Colonic mucosa (tissue), 4 donors: ENCODE data around the gene SUGCT. TPM values are rescaled to one million over a fixed set of nuclear protein-coding genes. Genes with fewer than 3 reads are reported as not detected.

Experiments used
- DNase-seq: peaks from one replicate; pipeline ENCODE4 v3.0.0-alpha.2; 2020
- H3K27ac ChIP-seq: fragments of 200-600 bp; one replicate; pipeline ENCODE4 v1.8.0; 2021
- H3K27me3 ChIP-seq: fragments of 200-600 bp; one replicate; pipeline ENCODE4 v1.8.0; 2021
- H3K36me3 ChIP-seq: fragments of 200-600 bp; one replicate; pipeline ENCODE4 v1.8.0; 2021
- H3K4me1 ChIP-seq: fragments of 200-600 bp; one replicate; pipeline ENCODE4 v1.8.0; 2021; ENCODE audit warnings: mild to moderate bottlenecking
- H3K4me3 ChIP-seq: fragments of 200-600 bp; one replicate; pipeline ENCODE4 v1.8.0; 2021
- H3K9ac ChIP-seq, 2 donors: one replicate each; pipeline ENCODE4 v1.7.0; 2013; ENCODE audit warnings: control low read depth in 2 of 2, low read depth in 2 of 2, low read length in 2 of 2
- H3K9me3 ChIP-seq: fragments of 200-600 bp; one replicate; pipeline ENCODE4 v1.8.0; 2021
- intact Hi-C: fragments of 100-400 bp; cut with DNase I; formaldehyde crosslinking; loops from one replicate; pipeline ENCODE4 v1.14.1; 2022
- total RNA-seq, 2 donors: library from RNA; stranded (reverse); fragmentation: NEBNext Ultra II Directional in 1 of 2; extraction: Animal tissue kit (Norgen Biotek cat#: 25700) in 1 of 2; gene quantifications; one replicate each; pipeline ENCODE4 v1.2.1, GENCODE V29; 2021
- TF ChIP-seq, protein P1 (sequence below): fragments of 200-600 bp; IDR thresholded peaks from one replicate; pipeline ENCODE4 v1.8.0; 2022; ENCODE audit warnings: antibody characterized with exemption, mild to moderate bottlenecking
- donor health status: healthy.
- donor health status: DM: no; HTN: no; CAD: no.
- donor health status: DM: no; HTN: no; CAD: no.

Gene SUGCT
- total RNA-seq, 2 donors from 2014 or later: 3.6 to 15.1 TPM

DNA sequence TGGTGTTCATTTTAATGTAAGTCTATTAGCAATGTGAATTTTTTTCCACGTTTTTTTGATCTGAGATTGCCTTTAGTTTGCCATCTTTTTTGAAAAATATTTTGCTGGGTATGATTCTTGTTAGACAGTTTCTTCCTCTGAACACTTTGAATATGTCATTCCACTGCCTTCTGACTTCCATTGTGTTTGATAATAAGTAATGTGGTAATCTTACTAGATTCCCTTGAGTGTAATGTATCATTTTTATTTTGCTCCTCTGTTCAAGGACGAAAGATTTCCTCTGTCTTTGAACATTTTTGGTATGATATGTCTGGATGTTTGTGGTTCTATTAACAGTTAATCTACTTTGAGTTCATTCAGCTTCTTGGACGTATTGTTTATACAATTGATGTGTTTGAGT is 371.4 kb downstream of the SUGCT start:
- Histone ChIP-seq H3K36me3 (no peaks in the 10 kb centered on the region), H3K9ac (no peak overlapping the region), H3K4me1 (no peaks in the 10 kb centered on the region), H3K27me3 (no peaks in the 10 kb centered on the region), H3K4me3 (no peak overlapping the region), H3K27ac (no peak overlapping the region), H3K9me3 (no peaks in the 10 kb centered on the region)
- intact Hi-C loops: loop anchor here (10.0 kb wide), 1 partner anchor 129 kb away; no protein-coding TSS in a partner anchor
- TF ChIP-seq, protein P1, sequence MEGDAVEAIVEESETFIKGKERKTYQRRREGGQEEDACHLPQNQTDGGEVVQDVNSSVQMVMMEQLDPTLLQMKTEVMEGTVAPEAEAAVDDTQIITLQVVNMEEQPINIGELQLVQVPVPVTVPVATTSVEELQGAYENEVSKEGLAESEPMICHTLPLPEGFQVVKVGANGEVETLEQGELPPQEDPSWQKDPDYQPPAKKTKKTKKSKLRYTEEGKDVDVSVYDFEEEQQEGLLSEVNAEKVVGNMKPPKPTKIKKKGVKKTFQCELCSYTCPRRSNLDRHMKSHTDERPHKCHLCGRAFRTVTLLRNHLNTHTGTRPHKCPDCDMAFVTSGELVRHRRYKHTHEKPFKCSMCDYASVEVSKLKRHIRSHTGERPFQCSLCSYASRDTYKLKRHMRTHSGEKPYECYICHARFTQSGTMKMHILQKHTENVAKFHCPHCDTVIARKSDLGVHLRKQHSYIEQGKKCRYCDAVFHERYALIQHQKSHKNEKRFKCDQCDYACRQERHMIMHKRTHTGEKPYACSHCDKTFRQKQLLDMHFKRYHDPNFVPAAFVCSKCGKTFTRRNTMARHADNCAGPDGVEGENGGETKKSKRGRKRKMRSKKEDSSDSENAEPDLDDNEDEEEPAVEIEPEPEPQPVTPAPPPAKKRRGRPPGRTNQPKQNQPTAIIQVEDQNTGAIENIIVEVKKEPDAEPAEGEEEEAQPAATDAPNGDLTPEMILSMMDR: no peak
- no peak for DNase-seq

DNA sequence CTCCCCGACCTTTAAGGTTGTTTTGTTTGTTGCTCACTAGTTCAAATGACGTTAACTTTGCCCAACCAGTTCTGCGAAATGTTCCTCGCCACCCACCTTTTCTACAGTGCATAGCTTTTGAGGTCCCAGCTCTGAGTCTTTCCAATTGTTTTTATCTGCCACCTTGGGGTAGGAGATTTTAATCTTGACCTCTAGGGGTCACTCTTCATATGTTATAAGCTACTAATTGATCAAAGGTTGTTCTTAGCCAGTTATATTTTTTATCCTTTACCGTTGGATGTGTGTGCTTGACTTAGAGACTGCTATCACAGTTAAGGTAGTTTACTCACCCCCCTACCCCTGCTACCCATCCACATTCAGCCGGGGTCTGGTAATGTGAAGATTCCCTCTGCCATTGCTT is 372.4 kb downstream of the SUGCT start:
- no peaks in the 10 kb centered on the region for H3K27me3 ChIP-seq
- no peaks in the 10 kb centered on the region for H3K36me3 ChIP-seq
- no peak overlapping the region for H3K4me3 ChIP-seq
- intact Hi-C loops: loop anchor here (10.0 kb wide), 1 partner anchor 128 kb away; no protein-coding TSS in a partner anchor
- no peak for DNase-seq
- no peaks in the 10 kb centered on the region for H3K9me3 ChIP-seq
- no peak overlapping the region for H3K9ac ChIP-seq
- no peak overlapping the region for H3K27ac ChIP-seq
- TF ChIP-seq, protein P1: peak; percentile 41
- no peaks in the 10 kb centered on the region for H3K4me1 ChIP-seq

DNA sequence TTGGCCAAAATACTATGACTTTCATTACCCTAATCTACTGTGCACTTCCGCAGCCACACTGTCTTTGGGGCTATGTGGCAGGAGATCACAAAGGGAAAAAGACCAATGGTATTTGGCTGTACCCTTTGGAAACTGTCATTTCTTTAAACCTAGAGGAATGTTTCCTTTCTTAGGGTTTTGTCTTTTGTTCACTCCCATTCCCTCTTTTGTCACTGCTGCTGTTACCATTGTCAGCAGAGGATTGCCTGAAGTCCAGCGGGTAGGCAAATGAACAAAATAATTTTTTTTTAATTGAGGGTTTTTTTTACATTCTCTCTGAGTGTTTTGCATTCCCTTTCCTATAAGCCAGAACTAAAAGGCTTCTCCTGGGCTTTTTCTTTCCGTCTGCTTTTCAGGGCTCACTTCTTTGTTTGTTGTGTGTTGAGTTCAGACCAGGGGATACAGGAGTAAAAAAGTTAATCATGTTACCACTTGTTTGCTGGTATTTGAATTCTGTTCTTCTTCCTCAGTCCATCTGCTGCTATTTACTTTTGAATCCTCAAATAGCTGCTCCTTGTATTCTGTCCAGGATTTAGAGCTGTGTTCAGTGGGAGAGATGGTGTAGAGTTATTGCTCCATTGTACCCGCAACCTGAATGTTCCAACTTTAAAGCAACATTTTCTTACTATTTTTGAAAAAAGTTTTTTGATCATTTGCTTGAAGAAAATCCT is 374.6 kb downstream of the SUGCT start:
- no peaks in the 10 kb centered on the region for H3K27me3 ChIP-seq
- no peak for DNase-seq
- H3K27ac ChIP-seq: no peak overlapping the region
- no peak overlapping the region for H3K4me3 ChIP-seq
- intact Hi-C loops: loop anchor here (10.0 kb wide), 1 partner anchor 125 kb away; no protein-coding TSS in a partner anchor
- TF ChIP-seq, protein P1: no peak
- H3K9ac ChIP-seq: no peak overlapping the region
- H3K4me1 ChIP-seq: no peaks in the 10 kb centered on the region
- H3K36me3 ChIP-seq: no peaks in the 10 kb centered on the region
- H3K9me3 ChIP-seq: no peaks in the 10 kb centered on the region

DNA sequence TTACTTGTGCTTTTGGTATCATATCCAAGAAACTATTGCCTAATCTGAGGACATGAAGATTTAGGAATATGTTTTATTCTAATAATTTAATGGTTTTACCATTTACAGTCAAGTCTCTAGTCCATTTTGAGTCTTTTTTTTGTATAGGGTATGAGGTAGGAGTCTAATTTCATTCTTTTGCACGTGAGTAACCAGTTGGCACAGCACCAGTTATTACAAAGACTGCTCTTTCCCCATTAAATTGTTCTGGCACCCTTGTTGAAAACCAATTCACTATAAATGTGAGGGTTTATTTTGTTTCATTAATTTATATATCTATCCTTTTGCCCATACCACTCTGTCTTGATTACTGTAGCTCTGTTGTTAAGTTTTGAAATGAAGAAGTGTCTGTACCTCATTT is 381.6 kb downstream of the SUGCT start:
- Histone ChIP-seq H3K4me3 (no peak overlapping the region), H3K27ac (no peak overlapping the region), H3K27me3 (no peaks in the 10 kb centered on the region), H3K4me1 (no peaks in the 10 kb centered on the region), H3K9ac (no peak overlapping the region), H3K9me3 (no peaks in the 10 kb centered on the region), H3K36me3 (no peaks in the 10 kb centered on the region)
- intact Hi-C loops: no loop called here
- no peak for DNase-seq
- TF ChIP-seq, protein P1: no peak

DNA sequence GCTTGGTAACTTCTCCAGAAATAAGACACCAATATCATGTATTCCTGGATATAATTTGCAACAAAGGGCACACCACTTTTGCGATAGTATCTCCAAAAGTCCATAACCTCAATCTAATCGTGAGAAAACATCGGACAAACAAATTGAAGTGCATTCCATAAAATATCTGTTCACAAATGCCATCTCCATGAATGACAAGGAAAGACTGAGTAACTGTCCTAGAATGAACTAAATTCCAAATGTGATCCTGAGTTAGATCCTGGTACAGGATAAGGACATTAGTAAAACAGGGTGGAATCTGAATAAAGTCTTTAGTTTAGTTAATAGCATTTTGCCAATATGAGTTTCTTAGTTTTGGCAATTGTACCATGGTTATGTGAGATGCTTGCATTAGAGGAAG is 384.2 kb downstream of the SUGCT start:
- DNase-seq: no peak
- no peaks in the 10 kb centered on the region for H3K4me1 ChIP-seq
- TF ChIP-seq, protein P1: no peak
- H3K36me3 ChIP-seq: no peaks in the 10 kb centered on the region
- H3K4me3 ChIP-seq: no peak overlapping the region
- intact Hi-C loops: no loop called here
- no peak overlapping the region for H3K27ac ChIP-seq
- no peak overlapping the region for H3K9ac ChIP-seq
- H3K9me3 ChIP-seq: no peaks in the 10 kb centered on the region
- H3K27me3 ChIP-seq: no peaks in the 10 kb centered on the region
